Measurements from ENCODE around the gene CENPVL1.
A peak's percentile ranks its signal among the peaks of the same experiment; 100 is the strongest.

DNA sequence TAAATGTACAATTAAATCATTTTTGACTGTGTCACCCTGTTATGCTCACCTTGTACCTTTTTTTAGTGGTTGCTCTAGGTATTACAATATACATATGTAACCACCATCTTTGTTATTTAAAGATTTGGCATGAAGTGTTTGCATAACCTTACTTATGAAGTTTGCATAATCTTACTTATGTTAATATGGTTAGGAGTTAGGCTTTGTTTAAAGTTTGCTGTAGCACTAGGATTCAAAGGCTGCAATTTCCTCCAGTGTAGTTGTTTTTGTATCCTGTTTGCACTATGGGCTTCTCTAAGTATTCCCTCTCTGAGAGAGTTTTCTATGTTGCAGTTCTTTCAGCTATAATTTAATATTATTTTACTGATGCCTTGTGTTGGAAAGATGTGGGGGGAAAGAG, 17.9 kb downstream of the CENPVL1 start:
- TF ChIP-seq EZH2 (IDR thresholded peaks at IDR 0.05; ENCODE audit: low read depth, unreplicated experiment) (no peak), EZH2phosphoT487 (IDR thresholded peaks at IDR 0.05; ENCODE audit: unreplicated experiment) (no peak), JUNB (IDR thresholded peaks at IDR 0.05; ENCODE audit: unreplicated experiment) (no peak), POLR2AphosphoS5 (IDR thresholded peaks at IDR 0.05; ENCODE audit: low read depth) (no peak), CREB1 (CRISPR knock-in tag; IDR thresholded peaks at IDR 0.05; ENCODE audit: low read depth) (no peak), STAT1 (IDR thresholded peaks at IDR 0.05; ENCODE audit: unreplicated experiment) (no peak), ZNF331 (CRISPR knock-in tag; IDR thresholded peaks at IDR 0.05; ENCODE audit: low read depth) (no peak), ZNF114 (CRISPR knock-in tag; IDR thresholded peaks at IDR 0.05) (no peak), NANOG (IDR thresholded peaks at IDR 0.05; ENCODE audit: borderline replicate concordance) (peak; percentile 61; the same call in 1 of the 2 replicates)
- TF ChIP-seq, protein P1, sequence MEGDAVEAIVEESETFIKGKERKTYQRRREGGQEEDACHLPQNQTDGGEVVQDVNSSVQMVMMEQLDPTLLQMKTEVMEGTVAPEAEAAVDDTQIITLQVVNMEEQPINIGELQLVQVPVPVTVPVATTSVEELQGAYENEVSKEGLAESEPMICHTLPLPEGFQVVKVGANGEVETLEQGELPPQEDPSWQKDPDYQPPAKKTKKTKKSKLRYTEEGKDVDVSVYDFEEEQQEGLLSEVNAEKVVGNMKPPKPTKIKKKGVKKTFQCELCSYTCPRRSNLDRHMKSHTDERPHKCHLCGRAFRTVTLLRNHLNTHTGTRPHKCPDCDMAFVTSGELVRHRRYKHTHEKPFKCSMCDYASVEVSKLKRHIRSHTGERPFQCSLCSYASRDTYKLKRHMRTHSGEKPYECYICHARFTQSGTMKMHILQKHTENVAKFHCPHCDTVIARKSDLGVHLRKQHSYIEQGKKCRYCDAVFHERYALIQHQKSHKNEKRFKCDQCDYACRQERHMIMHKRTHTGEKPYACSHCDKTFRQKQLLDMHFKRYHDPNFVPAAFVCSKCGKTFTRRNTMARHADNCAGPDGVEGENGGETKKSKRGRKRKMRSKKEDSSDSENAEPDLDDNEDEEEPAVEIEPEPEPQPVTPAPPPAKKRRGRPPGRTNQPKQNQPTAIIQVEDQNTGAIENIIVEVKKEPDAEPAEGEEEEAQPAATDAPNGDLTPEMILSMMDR (conservative IDR thresholded peaks at IDR 0.05; ENCODE audit: low read depth in 2 of 2) = no peak
- TF ChIP-seq, protein P2, sequence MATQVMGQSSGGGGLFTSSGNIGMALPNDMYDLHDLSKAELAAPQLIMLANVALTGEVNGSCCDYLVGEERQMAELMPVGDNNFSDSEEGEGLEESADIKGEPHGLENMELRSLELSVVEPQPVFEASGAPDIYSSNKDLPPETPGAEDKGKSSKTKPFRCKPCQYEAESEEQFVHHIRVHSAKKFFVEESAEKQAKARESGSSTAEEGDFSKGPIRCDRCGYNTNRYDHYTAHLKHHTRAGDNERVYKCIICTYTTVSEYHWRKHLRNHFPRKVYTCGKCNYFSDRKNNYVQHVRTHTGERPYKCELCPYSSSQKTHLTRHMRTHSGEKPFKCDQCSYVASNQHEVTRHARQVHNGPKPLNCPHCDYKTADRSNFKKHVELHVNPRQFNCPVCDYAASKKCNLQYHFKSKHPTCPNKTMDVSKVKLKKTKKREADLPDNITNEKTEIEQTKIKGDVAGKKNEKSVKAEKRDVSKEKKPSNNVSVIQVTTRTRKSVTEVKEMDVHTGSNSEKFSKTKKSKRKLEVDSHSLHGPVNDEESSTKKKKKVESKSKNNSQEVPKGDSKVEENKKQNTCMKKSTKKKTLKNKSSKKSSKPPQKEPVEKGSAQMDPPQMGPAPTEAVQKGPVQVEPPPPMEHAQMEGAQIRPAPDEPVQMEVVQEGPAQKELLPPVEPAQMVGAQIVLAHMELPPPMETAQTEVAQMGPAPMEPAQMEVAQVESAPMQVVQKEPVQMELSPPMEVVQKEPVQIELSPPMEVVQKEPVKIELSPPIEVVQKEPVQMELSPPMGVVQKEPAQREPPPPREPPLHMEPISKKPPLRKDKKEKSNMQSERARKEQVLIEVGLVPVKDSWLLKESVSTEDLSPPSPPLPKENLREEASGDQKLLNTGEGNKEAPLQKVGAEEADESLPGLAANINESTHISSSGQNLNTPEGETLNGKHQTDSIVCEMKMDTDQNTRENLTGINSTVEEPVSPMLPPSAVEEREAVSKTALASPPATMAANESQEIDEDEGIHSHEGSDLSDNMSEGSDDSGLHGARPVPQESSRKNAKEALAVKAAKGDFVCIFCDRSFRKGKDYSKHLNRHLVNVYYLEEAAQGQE (IDR thresholded peaks at IDR 0.05; ENCODE audit: unreplicated experiment) = no peak
- TF ChIP-seq, protein P3, sequence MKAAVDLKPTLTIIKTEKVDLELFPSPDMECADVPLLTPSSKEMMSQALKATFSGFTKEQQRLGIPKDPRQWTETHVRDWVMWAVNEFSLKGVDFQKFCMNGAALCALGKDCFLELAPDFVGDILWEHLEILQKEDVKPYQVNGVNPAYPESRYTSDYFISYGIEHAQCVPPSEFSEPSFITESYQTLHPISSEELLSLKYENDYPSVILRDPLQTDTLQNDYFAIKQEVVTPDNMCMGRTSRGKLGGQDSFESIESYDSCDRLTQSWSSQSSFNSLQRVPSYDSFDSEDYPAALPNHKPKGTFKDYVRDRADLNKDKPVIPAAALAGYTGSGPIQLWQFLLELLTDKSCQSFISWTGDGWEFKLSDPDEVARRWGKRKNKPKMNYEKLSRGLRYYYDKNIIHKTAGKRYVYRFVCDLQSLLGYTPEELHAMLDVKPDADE (IDR thresholded peaks at IDR 0.05) = no peak

Data from GM23338 (cell line).